Neural progenitor cell (in vitro differentiated cells): ENCODE results near the gene CA12.

ENCODE experiments used
- EZH2 ChIP-seq: fragments of 200-600 bp; sonication (generic); IDR thresholded peaks from 2 replicates; pipeline ENCODE4 v1.6.1; 2017; ENCODE audit warnings: antibody characterized with exemption, mild to moderate bottlenecking, moderate library complexity
- TF ChIP-seq, protein P1 (sequence below): fragments of 200-600 bp; sonication (generic); IDR thresholded peaks from 2 replicates; pipeline ENCODE4 v1.5.1; 2017; ENCODE audit warnings: antibody characterized with exemption, mild to moderate bottlenecking

DNA sequence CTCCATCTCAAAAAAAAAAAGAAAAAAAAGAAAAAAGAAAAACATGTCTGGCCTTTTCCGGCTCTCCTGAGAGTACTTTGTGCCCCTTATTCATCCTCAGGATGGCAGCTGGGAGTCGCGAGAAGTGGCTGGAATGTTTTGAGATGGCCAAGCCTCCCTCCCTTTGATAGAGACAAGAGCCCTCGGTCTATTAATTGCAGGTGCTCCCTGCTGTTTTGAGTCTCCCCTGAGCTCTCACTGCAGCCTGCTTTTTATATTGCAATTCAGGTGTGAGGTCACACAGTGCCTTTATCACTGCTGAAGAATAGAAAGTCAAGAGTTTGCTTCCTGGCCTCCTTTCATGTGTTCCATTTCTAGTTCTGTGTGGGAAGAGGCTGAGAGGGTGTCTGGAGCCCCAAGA lies 10.9 kb downstream of the CA12 start:
- TF ChIP-seq, protein P1, sequence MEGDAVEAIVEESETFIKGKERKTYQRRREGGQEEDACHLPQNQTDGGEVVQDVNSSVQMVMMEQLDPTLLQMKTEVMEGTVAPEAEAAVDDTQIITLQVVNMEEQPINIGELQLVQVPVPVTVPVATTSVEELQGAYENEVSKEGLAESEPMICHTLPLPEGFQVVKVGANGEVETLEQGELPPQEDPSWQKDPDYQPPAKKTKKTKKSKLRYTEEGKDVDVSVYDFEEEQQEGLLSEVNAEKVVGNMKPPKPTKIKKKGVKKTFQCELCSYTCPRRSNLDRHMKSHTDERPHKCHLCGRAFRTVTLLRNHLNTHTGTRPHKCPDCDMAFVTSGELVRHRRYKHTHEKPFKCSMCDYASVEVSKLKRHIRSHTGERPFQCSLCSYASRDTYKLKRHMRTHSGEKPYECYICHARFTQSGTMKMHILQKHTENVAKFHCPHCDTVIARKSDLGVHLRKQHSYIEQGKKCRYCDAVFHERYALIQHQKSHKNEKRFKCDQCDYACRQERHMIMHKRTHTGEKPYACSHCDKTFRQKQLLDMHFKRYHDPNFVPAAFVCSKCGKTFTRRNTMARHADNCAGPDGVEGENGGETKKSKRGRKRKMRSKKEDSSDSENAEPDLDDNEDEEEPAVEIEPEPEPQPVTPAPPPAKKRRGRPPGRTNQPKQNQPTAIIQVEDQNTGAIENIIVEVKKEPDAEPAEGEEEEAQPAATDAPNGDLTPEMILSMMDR = no peak
- TF ChIP-seq EZH2 = no peak
